ENCODE measurements around the gene PTPN1. TPM values are rescaled to one million over a fixed set of nuclear protein-coding genes. Genes with fewer than 3 reads are reported as not detected.

Gene PTPN1
- total and polyA plus RNA-seq, 2 experiments from 2014 or later: 19.4 to 29.4 TPM

GRCh38 chr20:50525681-50526080, 15.5 kb downstream of the PTPN1 start:
- DNase-seq (ENCODE audit: low read depth in 1 of 2, low spot score in 1 of 2): no peak
- Histone ChIP-seq H3K27me3 (no peaks in the 10 kb centered on the region), H3K36me3 (no peaks in the 10 kb centered on the region), H3K4me3 (no peak overlapping the region), H3K9me3 (ENCODE audit: low read depth) (no peaks in the 10 kb centered on the region), H3K27ac (no peak overlapping the region), H3K4me1 (ENCODE audit: low read depth) (peaks cover 5% of the 10 kb centered on the region)
- no peak for TF ChIP-seq CTCF (IDR thresholded peaks at IDR 0.05; ENCODE audit: low read depth, low read length)

- H3K9me3 ChIP-seq (ENCODE audit: low read depth): no peaks in the 10 kb centered on the region
- H3K4me3 ChIP-seq: no peak overlapping the region
- no peak overlapping the region for H3K27ac ChIP-seq
- no peak for DNase-seq (ENCODE audit: low read depth in 1 of 2, low spot score in 1 of 2)
- peaks cover 5% of the 10 kb centered on the region for H3K4me1 ChIP-seq (ENCODE audit: low read depth)
- H3K36me3 ChIP-seq: no peaks in the 10 kb centered on the region
- H3K27me3 ChIP-seq: no peaks in the 10 kb centered on the region
- no peak for TF ChIP-seq CTCF (IDR thresholded peaks at IDR 0.05; ENCODE audit: low read depth, low read length)
Observed at GRCh38 chr20:50526403-50526989, 16.3 kb downstream of the PTPN1 start.

- no peak overlapping the region for H3K4me3 ChIP-seq
- no peak overlapping the region for H3K27ac ChIP-seq
- TF ChIP-seq CTCF (IDR thresholded peaks at IDR 0.05; ENCODE audit: low read depth, low read length): no peak
- H3K36me3 ChIP-seq: no peaks in the 10 kb centered on the region
- H3K9me3 ChIP-seq (ENCODE audit: low read depth): no peaks in the 10 kb centered on the region
- peaks cover 5% of the 10 kb centered on the region for H3K4me1 ChIP-seq (ENCODE audit: low read depth)
- H3K27me3 ChIP-seq: no peaks in the 10 kb centered on the region
- no peak for DNase-seq (ENCODE audit: low read depth in 1 of 2, low spot score in 1 of 2)
Observed at GRCh38 chr20:50527068-50527605, 17.0 kb downstream of the PTPN1 start.

- H3K36me3 ChIP-seq: no peaks in the 10 kb centered on the region
- H3K9me3 ChIP-seq (ENCODE audit: low read depth): no peaks in the 10 kb centered on the region
- no peaks in the 10 kb centered on the region for H3K27me3 ChIP-seq
- no peak for TF ChIP-seq CTCF (IDR thresholded peaks at IDR 0.05; ENCODE audit: low read depth, low read length)
- H3K27ac ChIP-seq: no peak overlapping the region
- H3K4me1 ChIP-seq (ENCODE audit: low read depth): peaks cover 5% of the 10 kb centered on the region
- no peak overlapping the region for H3K4me3 ChIP-seq
- DNase-seq (ENCODE audit: low read depth in 1 of 2, low spot score in 1 of 2): no peak
Observed at GRCh38 chr20:50528129-50528528, 17.9 kb downstream of the PTPN1 start.

GRCh38 chr20:50528804-50529351, 18.7 kb downstream of the PTPN1 start:
- peak in 1 of 2 donors; percentile 50 for DNase-seq (ENCODE audit: low read depth in 1 of 2, low spot score in 1 of 2)
- TF ChIP-seq CTCF (IDR thresholded peaks at IDR 0.05; ENCODE audit: low read depth, low read length): no peak

More at GRCh38 chr20:50528804-50529351, 18.7 kb downstream of the PTPN1 start:
- Histone ChIP-seq H3K4me1 (ENCODE audit: low read depth) (no peaks in the 10 kb centered on the region), H3K4me3 (no peak overlapping the region), H3K27ac (no peak overlapping the region), H3K9me3 (ENCODE audit: low read depth) (no peaks in the 10 kb centered on the region), H3K36me3 (no peaks in the 10 kb centered on the region), H3K27me3 (no peaks in the 10 kb centered on the region)
